ENCODE results near the gene TBX6.
"Not testable (repeated sequence)": the region's sequence is repeated elsewhere in the genome, so short reads cannot be mapped to it uniquely, and the experiment has no call there.

DNA sequence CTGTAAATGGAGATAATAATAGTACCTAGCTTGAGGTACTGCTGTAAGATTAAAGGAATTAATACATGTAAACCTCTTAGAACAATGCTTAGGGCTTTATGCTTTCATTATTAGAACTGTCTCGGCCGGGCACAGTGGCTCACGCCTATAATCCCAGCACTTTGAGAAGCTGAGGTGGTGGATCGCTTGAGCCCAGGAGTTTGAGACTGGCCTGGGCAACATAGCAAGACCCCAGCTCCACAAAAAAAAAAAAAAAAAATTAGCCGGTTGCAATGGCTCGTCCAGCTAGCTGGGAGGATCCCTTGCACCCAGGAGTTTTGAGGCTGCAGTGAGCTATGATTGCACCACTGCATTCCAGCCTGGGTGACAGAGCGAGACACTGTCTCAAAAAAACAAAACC is 23.1 kb upstream of the TBX6 start:
- TF ChIP-seq, protein P1, sequence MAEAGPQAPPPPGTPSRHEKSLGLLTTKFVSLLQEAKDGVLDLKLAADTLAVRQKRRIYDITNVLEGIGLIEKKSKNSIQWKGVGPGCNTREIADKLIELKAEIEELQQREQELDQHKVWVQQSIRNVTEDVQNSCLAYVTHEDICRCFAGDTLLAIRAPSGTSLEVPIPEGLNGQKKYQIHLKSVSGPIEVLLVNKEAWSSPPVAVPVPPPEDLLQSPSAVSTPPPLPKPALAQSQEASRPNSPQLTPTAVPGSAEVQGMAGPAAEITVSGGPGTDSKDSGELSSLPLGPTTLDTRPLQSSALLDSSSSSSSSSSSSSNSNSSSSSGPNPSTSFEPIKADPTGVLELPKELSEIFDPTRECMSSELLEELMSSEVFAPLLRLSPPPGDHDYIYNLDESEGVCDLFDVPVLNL (IDR thresholded peaks at IDR 0.05; ENCODE audit: low read depth, low read length), result not testable (repeated sequence)
- not testable (repeated sequence) for TF ChIP-seq JUNB (IDR thresholded peaks at IDR 0.05)

Data from GM12878 (cell line).